DOHH2 (cell line): ENCODE results near the gene PAX1.

Experiments
- CTCF ChIP-seq: fragments of 200-600 bp; sonication (generic); IDR thresholded peaks from one replicate; pipeline ENCODE4 v1.5.1; 2014; ENCODE audit warnings: antibody characterized with exemption, mild to moderate bottlenecking, low read depth, low read length; ENCODE audit not compliant: poor library complexity, severe bottlenecking
- EZH2phosphoT487 ChIP-seq: fragments of 200-600 bp; sonication (generic); IDR thresholded peaks from 2 replicates; pipeline ENCODE4 v1.6.1; 2017; ENCODE audit warnings: borderline replicate concordance, mild to moderate bottlenecking, antibody characterized with exemption, low read length, moderate library complexity, mixed read lengths

GRCh38 chr20:21656308-21657067 lies 49.0 kb upstream of the PAX1 start:
- TF ChIP-seq CTCF: no peak
- TF ChIP-seq EZH2phosphoT487: no peak
